Adrenal gland (tissue), 5 donors: ENCODE results near the gene SLC25A21.

Experiments used
- CTCF ChIP-seq, 6 experiments: fragments of 450-650 bp in 4 of 6; fragments of 200-600 bp in 2 of 6; sonication (generic) in 1 of 6; IDR thresholded peaks; 1 replicate in 5 of 6; 2 replicates in 1 of 6; pipeline versions ENCODE4 v1.5.1 to v1.8.0; 2016 to 2021; ENCODE audit warnings: antibody characterized with exemption in 6 of 6, mild to moderate bottlenecking in 2 of 6, moderate library complexity in 1 of 6
- POLR2A ChIP-seq, 2 donors: fragments of 450-650 bp; IDR thresholded peaks; one replicate each; pipeline ENCODE4 v1.6.1; 2017; ENCODE audit warnings: antibody characterized with exemption in 2 of 2, mild to moderate bottlenecking in 2 of 2, moderate library complexity in 1 of 2
- donor health status: DM: no; HTN: no; CAD: no.

DNA sequence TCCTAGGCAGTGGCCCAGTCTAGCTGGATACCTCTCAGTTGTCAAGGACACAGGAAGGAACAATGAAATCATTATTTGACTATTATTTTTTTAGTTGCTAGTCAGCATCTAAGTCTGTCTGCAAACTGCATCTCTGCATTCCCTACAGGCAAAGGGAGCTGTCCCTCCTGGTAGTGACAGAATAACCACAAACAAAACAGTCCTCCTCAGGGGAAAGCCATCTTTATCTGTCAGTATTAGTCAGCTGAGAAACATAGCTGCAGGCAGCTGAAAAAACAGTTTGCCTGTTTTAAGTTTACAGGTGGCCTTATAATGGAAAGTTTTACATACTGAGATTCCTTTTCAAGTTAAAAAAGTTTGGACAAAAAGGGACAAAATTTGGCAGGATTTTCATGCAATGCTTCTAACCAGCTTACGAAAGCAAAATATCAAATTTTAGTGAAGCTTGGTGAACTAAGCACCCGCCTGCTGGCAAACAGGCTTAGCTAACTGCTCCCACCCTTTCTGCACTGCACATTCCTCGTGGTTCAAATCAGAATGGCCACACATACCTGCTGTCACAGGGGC, 29.5 kb downstream of the SLC25A21 start:
- no peak for TF ChIP-seq POLR2A (IDR thresholded peaks at IDR 0.05)
- TF ChIP-seq CTCF (IDR thresholded peaks at IDR 0.05) = no peak
